GM12878 (cell line): ENCODE results near the gene APCDD1. TPM values are rescaled to one million over a fixed set of nuclear protein-coding genes. Genes with fewer than 3 reads are reported as not detected.

Source experiments
- ATAC-seq: fragments of 200-7000 bp; cut with Tn5 transposase; 3 replicates; pipeline ENCODE4 v1.9.1; 2020; ENCODE audit warnings: mild to moderate bottlenecking, moderate library complexity
- BruUV-seq: library from RNA; stranded (reverse); fragments of 400-500 nt; replicated peaks from 2 replicates; lab custom pipeline; 2021; lab: Mats Ljungman, UMichigan
- CTCF ChIA-PET: fragments of 300-600 bp; sonication (Branson Sonifier 250); formaldehyde crosslinking; extraction: SDS; loops from one replicate; lab custom pipeline; 2021; ENCODE audit warnings: inconsistent platforms; lab: Yijun Ruan, JAX
- POLR2A ChIA-PET: fragments of 350-600 bp; formaldehyde crosslinking; extraction: SDS; loops from one replicate; lab custom pipeline; 2021; ENCODE audit warnings: inconsistent platforms; lab: Charles Lee
- RAD21 ChIA-PET: fragments of 300-600 bp; sonication (Branson Sonifier 250); formaldehyde crosslinking; loops from one replicate; lab custom pipeline; 2023; ENCODE audit warnings: antibody characterized with exemption; ENCODE audit not compliant: unreplicated experiment; lab: Charles Lee
- SMC1A ChIA-PET: fragments of 300-600 bp; sonication (Branson Sonifier 250); formaldehyde crosslinking; loops from one replicate; lab custom pipeline; 2023; ENCODE audit not compliant: unreplicated experiment, uncharacterized antibody; lab: Charles Lee
- DNase-seq: peaks from one replicate; pipeline ENCODE4 v3.0.0-alpha.2; 2011; ENCODE audit warnings: low read depth, low spot score
- FAIRE-seq: peaks from 3 replicates; lab custom pipeline; 2011; peaks lifted over from hg19 to GRCh38; lab: Jason Lieb, UNC
- H2AFZ ChIP-seq: 2 replicates; pipeline ENCODE4 v1.6.0; 2011; ENCODE audit warnings: low read depth, low read length, control low read depth; ENCODE audit not compliant: control insufficient read depth
- H3K27ac ChIP-seq: 2 replicates; pipeline ENCODE4 v1.5.1; 2011; ENCODE audit warnings: control low read depth; ENCODE audit not compliant: control insufficient read depth, insufficient read depth
- H3K27me3 ChIP-seq, 2 experiments: replicated peaks in 1 of 2; 2 replicates each; pipeline versions ENCODE4 v1.6.0 to v1.6.1; 2011; ENCODE audit warnings: low read length in 1 of 2; ENCODE audit not compliant: control insufficient read depth in 2 of 2, insufficient read depth in 2 of 2
- H3K36me3 ChIP-seq, 2 experiments: 2 replicates each; pipeline ENCODE4 v1.5.1; 2011; ENCODE audit warnings: low read length in 1 of 2; ENCODE audit not compliant: control insufficient read depth in 2 of 2, insufficient read depth in 2 of 2
- H3K4me1 ChIP-seq: 2 replicates; pipeline ENCODE4 v1.6.1; 2011; ENCODE audit warnings: mild to moderate bottlenecking, low read length, moderate library complexity, mixed read lengths; ENCODE audit not compliant: control insufficient read depth, insufficient read depth
- H3K4me2 ChIP-seq: 2 replicates; pipeline ENCODE4 v1.6.0; 2011; ENCODE audit warnings: control low read depth; ENCODE audit not compliant: control insufficient read depth, insufficient read depth
- H3K4me3 ChIP-seq: fragments of 200-600 bp; sonication (generic); 2 replicates; pipeline ENCODE4 v1.5.1; 2016
- H3K79me2 ChIP-seq: 2 replicates; pipeline ENCODE4 v1.6.0; 2011; ENCODE audit warnings: low read length; ENCODE audit not compliant: control insufficient read depth, insufficient read depth
- H3K9ac ChIP-seq: 2 replicates; pipeline ENCODE4 v1.8.0; 2011; ENCODE audit warnings: low read length, control low read depth, mixed read lengths; ENCODE audit not compliant: control insufficient read depth, insufficient read depth
- H3K9me3 ChIP-seq: replicated peaks from 3 replicates; pipeline ENCODE4 v1.5.1; 2011; ENCODE audit warnings: mild to moderate bottlenecking, low read length; ENCODE audit not compliant: control insufficient read depth, insufficient read depth
- H4K20me1 ChIP-seq: 2 replicates; pipeline ENCODE4 v1.6.0; 2011; ENCODE audit not compliant: control insufficient read depth, insufficient read depth
- CHD1 ChIP-seq: IDR thresholded peaks from 2 replicates; pipeline ENCODE4 v1.6.1; 2012; ENCODE audit warnings: low read depth, low read length, improper control_type of control experiment
- E2F8 ChIP-seq: fragments of 450-650 bp; IDR thresholded peaks from 2 replicates; pipeline ENCODE4 v1.6.1; 2018; ENCODE audit warnings: mild to moderate bottlenecking, low read depth, moderate library complexity; ENCODE audit not compliant: partially characterized antibody
- SKIL ChIP-seq: fragments of 450-650 bp; IDR thresholded peaks from 2 replicates; pipeline ENCODE4 v1.6.1; 2017; ENCODE audit warnings: mild to moderate bottlenecking, low read depth, inconsistent platforms; ENCODE audit not compliant: poor library complexity, severe bottlenecking
- YBX1 ChIP-seq: fragments of 450-650 bp; IDR thresholded peaks from 2 replicates; pipeline ENCODE4 v1.6.1; 2016; ENCODE audit warnings: antibody characterized with exemption
- ZBTB11 ChIP-seq: fragments of 450-650 bp; formaldehyde crosslinking; IDR thresholded peaks from 2 replicates; pipeline ENCODE4 v1.5.0; 2022; ENCODE audit warnings: mild to moderate bottlenecking, missing genetic modification characterization
- WGBS: methylation state at CpG from one replicate; pipeline ENCODE4 v1.1.6; 2016; ENCODE audit warnings: low lambda C conversion rate; ENCODE audit not compliant: insufficient replicate concordance, insufficient coverage; ENCODE audit errors: missing lambda C conversion rate; 5-methylcytosine and 5-hydroxymethylcytosine counted together
- in situ Hi-C: fragments of 300-500 bp; cut with MboI; formaldehyde crosslinking; loops from 9 replicates; pipeline ENCODE4 v1.14.3; 2018; ENCODE audit warnings: mixed read lengths
- intact Hi-C: fragments of 100-400 bp; cut with micrococcal nuclease; formaldehyde crosslinking; loops from one replicate; pipeline ENCODE4 v1.14.2; 2022; ENCODE audit not compliant: unreplicated experiment
- polyA plus RNA-seq, 11 experiments: library from polyadenylated mRNA; depleted of rRNA in 4 of 11; unstranded in 6 of 11; stranded (reverse) in 5 of 11; fragments of >200 nt; fragmentation: Nextera tagmentation in 4 of 11; fragmentation: Illumina TruSeq in 1 of 11; extraction: Ambion mirVana in 4 of 11; extraction: Trizol in 1 of 11; gene quantifications; 1 replicate in 1 of 11; 2 replicates in 10 of 11; pipeline versions ENCODE4 v1.2.1 to v1.2.3, GENCODE V29; 2011 to 2016; ENCODE audit warnings: inconsistent platforms in 2 of 11, missing spikeins in 2 of 11, low read depth in 1 of 11
- total RNA-seq, 4 experiments: library from RNA; depleted of rRNA in 3 of 4; stranded (reverse); fragments of >200 nt in 3 of 4; fragmentation: Illumina TruSeq in 1 of 4; extraction: Trizol in 1 of 4; gene quantifications; 2 replicates each; pipeline versions ENCODE4 v1.2.1 to v1.2.3, GENCODE V29; 2013 to 2021

APCDD1 gene
- total and polyA plus RNA-seq, 10 of the 15 experiments (the other 5 are each of a cell fraction or from before 2014, with no cell fraction given), result not detected

- in situ Hi-C loops (no loop called here), intact Hi-C loops (no loop called here)
- H4K20me1 ChIP-seq, result no peaks in the 10 kb centered on the region
- no peak overlapping the region for H2AFZ ChIP-seq
- H3K4me2 ChIP-seq, result no peak overlapping the region
- RAD21 ChIA-PET, result interaction anchor here (1.2 kb wide), 1 partner anchor 8 kb away, joined by 3 read pairs; no protein-coding TSS in a partner anchor
- TF ChIP-seq E2F8 (no peak), CHD1 (no peak), YBX1 (no peak), SKIL (no peak), ZBTB11 (CRISPR knock-in tag) (no peak)
- FAIRE-seq, result no peak
- CTCF ChIA-PET, result no interaction called here
- no peak for DNase-seq
- H3K79me2 ChIP-seq, result no peaks in the 10 kb centered on the region
- H3K27me3 ChIP-seq, result no peaks in the 10 kb centered on the region; a peak in 3 of 4 replicates
- SMC1A ChIA-PET, result interaction anchor here (1.4 kb wide), 1 partner anchor 8 kb away, joined by 4 read pairs; no protein-coding TSS in a partner anchor
- H3K4me3 ChIP-seq, result no peak overlapping the region
- ATAC-seq, result no peak
- no peak overlapping the region for H3K9ac ChIP-seq
- POLR2A ChIA-PET, result interaction anchor here (1.2 kb wide), 1 partner anchor 9 kb away, joined by 3 read pairs; no protein-coding TSS in a partner anchor
- no peak overlapping the region for H3K27ac ChIP-seq
- H3K9me3 ChIP-seq, result no peaks in the 10 kb centered on the region
- WGBS, result 75% methylated on average over 3 of the region's 3 CpGs
- no peaks in the 10 kb centered on the region; the same call in 1 of the 2 replicates for H3K4me1 ChIP-seq
- H3K36me3 ChIP-seq, result no peaks in the 10 kb centered on the region
- BruUV-seq, result no TSS peak
These were observed 20.8 kb downstream of the APCDD1 start for GRCh38 chr18:10475276-10475653.
